NCI-H128 (cell line): ENCODE data around the gene SNX8.

ENCODE experiments used
- DNase-seq: peaks from one replicate; lab custom pipeline; 2025; ENCODE audit not compliant: unreplicated experiment; lab: John Stamatoyannopoulos, UW

The SNX8 gene

DNA sequence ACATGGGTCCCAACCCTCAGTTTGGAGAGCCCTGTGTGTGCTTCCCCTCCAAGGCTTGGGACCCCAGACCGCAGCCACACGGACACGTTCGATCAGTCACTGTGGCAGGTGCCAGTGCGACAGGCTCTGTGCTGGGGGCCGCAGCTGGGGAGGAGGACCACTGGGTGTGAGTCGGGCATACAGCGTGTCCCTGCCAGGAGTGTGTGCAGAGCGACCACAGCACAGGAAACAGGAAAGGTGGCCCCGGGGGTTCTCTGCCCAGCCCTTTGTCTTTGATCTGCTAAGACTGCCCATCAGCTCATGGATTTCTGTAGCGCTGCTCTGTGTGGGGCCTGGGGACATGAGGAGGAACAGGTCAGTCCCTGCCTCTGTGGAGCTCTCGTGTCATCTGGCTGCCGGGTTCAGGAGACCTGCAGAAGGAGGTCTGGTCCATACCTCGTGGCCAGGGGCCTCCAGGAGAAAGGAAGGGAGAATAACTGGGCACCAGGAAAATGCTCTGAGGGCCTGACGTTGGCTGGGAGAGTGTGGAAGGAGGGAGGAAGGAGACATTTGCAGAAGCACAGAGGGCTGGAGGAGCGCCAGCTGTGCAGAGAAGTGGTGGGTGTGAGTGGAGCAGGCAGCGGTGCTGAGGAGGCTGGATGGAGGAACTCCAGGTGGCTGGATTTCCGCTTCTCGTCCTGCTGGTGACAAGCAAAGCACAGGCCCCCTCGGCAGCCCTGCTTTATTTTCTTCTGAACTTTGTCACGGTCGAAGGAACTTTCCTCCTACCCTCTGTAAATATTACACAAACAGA is 68.2 kb downstream of the SNX8 start:
- no peak for DNase-seq

DNA sequence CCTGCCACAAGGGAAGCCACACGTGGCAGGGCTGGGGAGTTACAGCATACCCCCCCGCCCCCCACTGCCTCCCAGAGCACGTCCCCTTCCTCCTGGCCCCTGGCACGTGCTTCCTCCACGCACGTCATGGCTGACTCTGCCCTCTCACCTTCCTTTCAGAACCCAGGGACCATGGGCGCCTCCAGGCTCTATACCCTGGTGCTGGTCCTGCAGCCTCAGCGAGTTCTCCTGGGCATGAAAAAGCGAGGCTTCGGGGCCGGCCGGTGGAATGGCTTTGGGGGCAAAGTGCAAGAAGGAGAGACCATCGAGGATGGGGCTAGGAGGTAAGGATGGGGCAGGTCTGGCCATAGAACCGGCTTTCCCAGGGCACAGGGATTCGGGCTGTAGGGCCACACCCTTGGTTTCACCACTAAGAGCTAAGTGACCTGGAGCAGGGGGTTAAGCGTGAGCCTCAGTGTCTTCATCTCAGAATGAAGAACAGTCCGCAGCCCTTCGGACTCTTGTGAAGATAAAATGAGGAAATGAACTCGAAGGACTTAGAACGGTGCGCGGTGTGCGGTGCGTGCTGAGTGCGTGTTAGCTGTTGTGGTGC is 69.7 kb downstream of the SNX8 start:
- no peak for DNase-seq

DNA sequence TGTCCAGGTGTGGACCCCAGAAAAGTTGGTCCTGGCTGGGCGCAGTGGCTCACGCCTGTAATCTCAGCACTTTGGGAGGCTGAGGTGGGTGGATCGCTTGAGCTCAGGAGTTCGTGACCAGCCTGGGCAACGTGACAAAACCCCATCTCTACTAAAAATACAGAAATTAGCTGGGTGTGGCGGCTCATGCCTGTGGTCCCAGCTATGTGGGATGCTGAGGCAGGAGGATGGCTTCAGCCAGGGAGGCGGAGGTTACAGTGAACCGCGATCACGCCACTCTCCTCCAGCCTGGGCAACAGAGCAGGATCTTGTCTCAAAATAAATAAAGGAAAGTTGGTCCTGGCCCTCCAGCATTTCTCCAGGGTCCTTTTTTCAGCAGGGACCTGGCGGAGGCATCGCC is 70.8 kb downstream of the SNX8 start:
- DNase-seq, result no peak

DNA sequence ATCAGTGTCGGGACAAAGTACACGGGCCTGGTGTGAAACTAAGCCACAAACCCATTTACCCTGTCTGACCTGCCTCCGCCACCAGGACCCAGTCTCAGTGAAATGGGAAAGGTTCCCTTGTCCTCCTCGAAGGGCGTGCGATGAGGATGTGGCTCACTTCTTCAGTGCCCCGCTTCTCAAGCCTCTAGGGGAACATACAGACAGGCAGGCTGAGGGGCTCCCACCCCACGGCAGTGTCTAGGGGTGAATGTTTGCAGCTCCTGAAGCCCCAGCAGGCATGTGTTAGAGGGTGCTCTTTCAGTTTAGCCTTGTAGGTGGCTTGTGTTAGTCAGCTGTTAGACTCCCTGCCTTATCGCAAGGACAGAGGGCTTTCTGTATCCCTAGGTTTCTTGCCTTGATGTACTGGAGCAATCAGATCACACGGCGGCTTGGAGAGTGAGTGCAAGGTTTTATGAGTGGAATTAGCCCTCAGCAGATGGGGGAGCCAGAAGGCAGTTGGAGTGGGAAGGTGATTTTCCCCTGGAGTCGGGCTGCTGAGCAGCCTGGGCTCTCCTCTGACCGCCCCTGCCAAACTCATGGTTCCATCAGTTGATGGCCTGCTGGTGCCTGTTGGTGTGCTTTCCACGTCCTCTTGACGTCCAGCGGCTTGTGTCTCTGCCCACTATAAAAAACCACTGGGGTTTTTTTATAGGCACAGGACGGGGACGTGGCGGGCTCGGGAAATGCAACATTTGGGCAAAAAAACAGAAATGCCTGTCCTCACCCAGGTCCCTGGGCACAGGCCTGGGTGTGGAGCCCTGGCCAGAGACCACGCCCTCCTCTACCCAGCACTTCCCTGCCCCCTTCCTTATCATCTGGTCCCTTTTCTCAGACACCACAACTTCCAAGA is 71.5 kb downstream of the SNX8 start:
- no peak for DNase-seq

DNA sequence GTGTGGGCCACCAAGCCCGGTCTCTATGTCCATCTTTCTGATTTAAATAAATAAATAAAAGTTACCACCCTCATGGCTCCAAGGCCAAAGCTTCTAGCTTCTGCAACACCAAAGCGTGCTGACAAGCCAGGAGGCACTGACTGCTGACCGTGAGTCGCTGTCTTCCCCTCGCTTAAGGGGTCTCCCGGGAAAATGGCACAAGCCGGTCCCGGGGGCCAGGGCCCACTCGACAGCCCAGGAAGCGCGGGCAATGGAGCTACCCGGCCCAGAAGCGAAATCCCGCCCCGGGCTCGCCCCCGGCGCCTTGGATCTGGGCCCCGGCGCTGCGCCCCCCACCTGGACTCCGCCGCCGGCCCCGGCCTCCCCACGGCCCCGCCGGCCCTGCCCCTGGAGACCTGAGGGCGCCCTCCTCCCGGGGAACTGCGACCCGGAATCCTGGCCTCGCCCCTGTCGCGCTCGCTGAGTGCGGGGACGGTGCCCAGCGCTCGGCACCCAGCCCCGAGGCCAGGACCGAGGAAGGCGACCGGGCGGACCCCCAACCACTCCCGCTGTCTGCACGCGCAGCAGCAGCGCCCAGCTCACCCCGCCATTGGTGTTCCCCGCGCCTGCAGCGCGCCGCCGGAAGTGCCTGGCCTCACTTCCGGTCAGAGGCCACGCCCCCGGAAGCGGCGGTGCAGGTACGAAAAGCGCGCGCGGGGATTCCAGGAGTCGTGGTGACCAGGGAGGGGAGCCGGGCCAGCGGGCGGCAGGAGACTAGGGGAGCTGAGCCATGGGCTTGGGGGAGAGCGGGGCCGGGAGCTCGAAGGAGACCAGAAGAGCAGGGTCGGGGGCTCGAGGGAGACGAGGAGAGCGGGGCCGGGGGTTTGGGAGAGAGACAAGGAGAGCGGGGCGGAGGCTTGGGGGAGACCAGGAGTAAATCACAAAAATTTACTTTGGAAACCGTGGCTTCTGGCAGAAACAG is 72.4 kb downstream of the SNX8 start, which contains the start of the genes MRM2 and NUDT1:
MRM2 (minus strand) TSS at position 626 of the 961 bp plus-strand sequence; CDS start at position 590, 36 bp downstream.
NUDT1 (plus strand) TSS at position 647 of the 961 bp plus-strand sequence. CDS start 2,349 bp downstream, outside the sequence.
- DNase-seq, result peak; percentile 28

DNA sequence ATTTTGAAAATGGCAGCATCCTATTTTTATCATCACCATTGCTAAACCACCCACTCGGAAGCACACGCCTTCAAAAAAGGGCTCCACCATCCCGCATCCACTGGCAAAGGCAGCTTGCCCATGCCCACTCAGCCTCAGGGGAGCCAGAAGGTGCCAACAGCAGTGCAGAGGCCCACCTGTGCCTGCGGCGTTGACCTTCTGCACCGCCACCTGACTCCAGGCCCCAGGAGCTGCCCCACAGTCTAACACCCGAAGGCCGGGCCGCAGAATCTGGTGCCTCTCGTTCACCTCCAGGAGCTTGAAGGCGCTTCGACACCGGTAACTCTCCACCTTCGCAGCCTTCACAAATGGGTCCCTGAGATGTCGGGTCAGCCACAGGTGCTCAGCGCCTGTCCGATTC is 75.0 kb downstream of the SNX8 start:
- DNase-seq, result no peak

DNA sequence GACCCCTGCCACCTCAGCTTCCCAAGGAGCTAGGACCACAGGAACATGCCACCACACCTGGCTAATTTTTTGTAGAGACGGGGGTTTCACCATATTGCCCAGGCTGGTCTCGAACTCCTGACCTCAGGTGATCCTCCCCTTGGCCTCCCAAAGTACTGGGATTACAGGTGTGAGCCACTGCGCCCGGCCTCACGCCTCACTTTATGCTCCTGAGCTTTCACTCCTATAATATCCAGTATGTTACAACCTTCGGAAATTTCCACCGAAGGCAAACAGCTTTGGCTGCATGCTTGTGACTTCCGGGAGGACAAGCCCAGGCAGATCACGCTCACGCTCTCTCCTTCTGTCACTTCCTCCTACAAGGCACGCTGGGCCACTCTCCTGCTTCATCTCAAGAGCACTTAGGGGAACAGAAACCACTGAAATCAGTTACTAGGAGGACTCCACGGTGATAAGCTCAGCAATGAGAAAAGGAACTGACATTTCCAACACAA is 77.1 kb downstream of the SNX8 start:
- DNase-seq, result no peak

DNA sequence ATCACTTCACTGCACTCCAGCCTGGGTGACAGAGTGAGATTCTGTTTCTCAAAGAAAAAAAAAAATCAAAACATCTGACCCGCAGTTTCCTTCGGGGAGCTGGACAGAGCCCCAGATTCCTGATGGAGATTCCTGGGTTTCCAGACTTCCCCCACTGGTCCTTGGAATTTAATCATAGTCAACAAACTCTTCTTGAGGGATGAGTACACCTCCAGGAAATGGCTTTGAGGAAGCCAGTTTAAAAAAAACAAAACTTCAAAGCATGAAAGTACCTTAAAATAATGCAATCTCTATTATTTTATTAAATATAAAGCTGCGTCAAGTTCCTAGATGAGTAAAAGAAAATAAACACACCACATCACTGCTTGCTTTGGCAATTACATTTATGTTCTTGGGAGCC is 80.3 kb downstream of the SNX8 start:
- no peak for DNase-seq

DNA sequence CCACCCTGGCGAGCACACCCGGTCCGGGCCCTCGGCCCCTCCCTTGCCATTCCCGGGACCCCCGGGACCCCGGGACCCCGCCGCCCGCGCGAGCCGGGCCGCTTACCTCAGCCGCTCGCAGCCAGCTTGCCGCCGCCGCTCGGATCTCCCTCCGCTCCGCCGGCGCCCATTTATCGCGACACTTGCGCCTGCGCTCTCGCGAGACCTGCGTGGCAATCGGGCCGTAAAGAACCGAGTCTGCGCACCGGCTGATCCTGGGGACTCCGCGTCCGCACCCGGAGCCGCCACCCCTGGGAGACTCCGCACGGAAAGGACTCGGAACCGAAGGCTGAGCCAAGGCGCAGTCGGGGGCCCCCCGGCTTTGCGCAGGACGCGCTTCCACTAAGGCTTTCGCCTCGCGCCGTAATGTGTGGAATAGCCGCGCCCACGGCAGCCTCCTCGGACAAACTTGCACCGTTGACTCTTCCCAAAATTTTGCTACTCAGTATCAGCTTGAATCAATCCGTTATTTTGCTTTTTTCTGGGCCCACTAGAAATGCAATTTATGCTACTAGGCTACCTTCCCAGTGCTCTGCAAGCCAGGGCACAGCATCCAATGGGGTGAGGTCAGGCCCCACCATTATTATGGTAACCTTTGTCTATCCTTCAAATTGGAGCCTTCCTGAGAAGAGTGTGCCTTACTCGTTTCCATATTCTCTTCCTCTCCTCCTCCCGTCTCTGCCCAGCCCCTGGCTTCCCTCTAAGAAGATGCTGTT is 81.3 kb downstream of the SNX8 start, which contains the start of gene MAD1L1:
MAD1L1 (minus strand) TSS at position 180 of the 755 bp plus-strand sequence. CDS start 2,812 bp downstream, outside the sequence.
- peak; percentile 62 for DNase-seq

DNA sequence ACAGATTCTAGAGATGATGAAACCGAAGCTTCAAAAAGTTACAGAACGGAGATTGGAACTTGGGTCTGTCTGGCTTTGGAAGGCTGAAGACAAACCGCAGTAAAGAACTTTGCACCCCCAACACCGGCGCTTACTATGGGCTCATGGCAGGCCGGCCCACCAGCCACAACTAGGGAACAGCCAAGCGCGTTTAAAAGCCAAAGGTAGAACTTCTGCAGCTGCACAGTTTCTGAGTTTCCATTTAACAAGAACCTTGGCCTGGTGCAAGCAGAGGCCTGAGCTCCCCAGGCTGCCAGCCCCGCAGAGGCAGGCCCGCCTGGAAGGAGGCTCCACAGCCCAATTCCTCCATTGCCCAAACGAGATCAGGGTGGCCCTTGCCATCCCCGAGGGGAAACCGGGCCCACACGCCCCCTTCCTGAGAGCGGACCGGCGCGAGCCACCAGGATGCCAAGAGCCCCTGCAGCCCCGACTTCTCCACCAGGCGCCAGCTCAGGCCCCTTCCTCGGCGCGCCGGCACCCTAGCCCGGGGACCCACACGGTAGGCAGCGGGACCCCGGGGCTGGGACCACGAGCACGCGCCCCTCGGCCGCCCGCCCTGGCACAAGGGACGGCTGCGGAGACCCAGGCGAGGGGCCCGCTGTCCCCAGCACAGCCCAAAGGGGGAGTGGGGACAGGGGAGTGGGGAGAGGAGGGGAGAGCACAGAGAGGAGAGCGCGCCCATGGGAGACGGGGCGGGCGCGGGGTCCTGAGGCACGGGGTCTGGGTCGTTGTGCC is 82.1 kb downstream of the SNX8 start:
- no peak for DNase-seq

DNA sequence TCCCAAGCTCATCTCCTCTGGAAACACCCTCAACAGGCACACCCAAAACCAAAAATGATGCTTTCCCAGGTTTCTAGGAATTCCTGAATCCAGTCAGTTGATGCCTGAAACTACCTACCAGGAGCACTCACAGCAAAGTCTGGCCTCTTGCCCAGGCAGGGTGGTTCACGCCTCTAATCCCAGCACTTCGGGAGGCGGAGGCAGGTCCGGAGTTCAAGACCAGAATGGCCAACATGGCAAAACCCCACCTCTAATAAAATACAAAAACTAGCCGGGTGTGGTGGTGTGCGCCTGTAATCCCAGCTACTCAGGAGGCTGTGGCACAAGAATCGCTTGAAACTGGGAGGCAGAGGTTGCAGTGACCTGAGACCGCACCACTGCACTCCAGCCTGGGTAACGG is 83.4 kb downstream of the SNX8 start:
- no peak for DNase-seq

DNA sequence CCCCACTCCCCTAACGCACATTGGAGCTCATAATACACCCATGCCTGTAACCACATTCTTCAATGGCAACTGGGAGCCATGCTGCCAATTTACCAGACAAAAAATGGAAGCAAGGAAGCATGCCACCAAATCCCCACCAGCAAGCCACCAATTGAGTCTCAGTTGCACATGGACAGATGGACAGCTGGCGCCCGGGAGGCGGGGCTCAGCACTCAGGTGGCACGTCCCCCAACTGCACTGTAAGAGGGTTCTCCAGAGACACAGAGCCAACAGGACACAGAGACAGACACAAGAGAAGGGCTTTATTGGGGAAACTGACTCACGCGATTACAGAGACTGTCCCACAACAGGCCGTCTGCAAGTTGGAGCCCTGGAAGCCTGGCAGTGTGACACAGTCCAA is 84.0 kb downstream of the SNX8 start:
- no peak for DNase-seq

DNA sequence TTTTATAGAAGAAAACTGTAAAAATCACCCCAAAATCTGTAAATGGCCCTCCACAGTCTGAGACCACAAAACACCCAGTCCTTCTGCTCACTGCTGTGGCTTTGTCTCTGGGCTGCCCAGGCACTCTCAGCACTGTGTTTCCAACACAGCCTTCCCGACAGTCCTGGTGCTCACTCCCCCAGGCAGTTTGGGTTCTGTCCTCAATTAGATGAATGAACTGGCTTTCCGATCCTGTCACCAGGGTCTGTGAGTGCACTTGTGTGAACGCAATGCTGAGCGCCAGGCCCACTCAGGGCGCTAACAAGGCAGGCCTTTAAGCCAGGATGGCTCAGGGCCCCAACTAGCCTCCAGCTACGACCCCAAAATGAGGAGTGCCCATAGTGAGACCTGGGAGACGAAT is 84.8 kb downstream of the SNX8 start:
- no peak for DNase-seq

DNA sequence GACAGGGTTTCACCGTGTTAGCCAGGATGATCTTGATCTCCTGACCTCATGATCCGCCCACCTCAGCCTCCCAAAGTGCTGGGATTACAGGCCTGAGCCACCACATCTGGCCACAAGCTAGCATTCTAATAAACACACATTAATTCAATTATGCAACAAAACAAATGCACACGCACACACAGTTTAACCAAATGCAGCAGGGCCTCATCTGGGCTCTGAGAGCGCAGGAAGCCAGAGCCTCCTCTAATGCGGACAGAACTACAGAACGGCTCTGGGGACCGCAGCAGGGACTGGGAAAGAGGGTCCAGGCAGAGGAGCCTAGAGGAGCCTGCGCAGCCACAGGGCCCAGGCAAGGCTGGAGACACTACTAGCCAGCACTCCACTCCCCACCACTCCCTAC is 85.3 kb downstream of the SNX8 start:
- no peak for DNase-seq

DNA sequence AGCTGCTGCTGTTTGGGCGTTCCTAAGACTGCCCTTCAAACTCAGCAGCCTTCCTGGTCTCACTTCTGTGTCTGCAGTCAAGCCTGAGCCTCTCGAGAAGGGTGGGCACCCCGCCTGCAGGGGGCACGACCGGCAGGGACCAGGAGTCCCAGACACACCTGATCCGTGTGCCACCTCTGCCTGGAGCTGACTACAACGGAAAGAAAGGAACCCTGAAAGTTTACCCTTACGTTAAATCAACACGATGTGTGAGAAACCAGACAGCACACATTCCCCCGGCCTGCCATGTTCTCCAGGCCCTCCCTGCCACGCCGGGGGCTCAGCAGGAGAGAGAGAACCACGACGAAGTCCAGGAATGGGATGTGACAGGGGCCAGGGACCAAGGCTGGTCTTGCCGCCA is 86.5 kb downstream of the SNX8 start:
- DNase-seq, result no peak

DNA sequence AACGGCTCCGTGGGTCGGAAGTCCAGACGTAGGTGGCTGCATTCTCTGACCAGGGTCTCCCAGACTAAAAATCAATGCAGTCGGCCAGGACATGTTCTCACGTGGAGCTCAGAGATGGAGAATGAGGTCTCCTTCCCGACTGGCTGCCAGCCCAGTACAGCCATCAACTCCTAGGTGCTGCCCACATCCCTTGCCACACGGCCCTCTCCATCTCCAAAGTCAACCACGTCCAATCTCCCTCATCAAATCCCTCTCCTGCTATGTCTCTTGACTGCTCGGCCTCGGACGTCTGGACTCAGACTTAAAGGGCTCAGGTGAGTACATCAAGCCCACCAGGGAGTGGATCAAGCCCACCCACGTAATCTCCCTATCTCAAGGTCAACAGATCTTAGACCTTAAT is 88.4 kb downstream of the SNX8 start:
- no peak for DNase-seq

DNA sequence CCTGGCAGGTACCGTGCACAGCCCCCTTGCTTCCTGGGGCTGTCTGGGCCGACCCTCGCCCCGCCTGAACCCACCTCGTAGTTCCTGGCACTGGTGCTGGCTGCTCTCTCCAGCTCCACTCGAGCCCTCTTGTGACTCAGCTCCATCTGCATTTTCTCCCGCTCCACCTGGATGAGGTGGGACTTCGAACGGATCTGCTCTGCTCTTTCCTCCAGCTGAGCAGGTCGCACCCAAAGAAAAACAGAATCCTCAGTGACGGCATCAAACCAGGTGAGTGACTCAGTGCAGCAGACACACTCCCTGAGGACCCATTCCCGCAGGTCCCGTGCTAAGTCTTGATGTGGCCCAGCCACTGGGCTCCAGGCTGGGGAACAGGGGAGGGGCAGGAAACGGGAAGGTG is 88.9 kb downstream of the SNX8 start:
- DNase-seq, result no peak

DNA sequence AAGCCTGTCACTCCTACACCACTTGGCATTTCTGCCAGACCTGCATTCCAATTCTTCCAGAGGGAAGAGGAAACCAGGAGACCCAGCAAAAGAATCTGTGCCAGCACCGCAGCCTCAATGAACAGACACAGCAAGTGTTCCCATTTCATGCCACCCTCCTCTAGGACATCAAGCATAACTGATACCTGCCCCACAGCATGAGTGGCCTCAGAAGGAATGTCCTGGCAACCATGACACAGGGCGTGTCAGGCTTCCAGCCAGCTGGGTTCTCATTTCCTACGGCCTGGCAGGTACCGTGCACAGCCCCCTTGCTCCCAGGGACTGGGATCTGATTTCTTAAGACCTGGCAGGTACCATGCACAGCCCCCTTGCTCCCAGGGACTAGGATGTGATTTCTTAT is 89.3 kb downstream of the SNX8 start:
- no peak for DNase-seq

DNA sequence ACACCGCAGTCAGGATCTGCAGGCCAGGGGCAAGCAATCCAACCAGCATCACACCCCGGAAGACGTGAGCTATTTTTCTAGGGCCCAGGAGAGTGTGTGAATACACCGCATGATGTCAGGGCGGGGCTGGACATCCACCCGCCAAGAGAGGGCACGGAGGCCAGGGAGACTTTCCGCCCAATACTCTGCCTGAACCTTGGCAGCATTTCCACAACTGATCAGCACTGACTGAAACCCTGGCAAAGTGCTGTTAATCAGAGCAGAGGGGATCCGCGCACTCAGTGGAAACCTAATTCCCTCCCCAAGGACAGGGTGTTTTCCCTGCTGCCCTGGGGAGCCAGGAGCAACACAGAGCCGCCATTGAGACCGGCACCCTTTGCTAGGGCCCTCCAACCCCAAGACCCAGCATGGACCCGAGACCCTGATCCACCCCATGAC is 89.7 kb downstream of the SNX8 start:
- no peak for DNase-seq
